UCSD-AML1 (cell line): ENCODE results near the gene MISP.
A peak's percentile ranks its signal among the peaks of the same experiment; 100 is the strongest.

ENCODE experiments used
- DNase-seq: peaks from one replicate; lab custom pipeline; 2025; ENCODE audit not compliant: unreplicated experiment; lab: John Stamatoyannopoulos, UW

Gene MISP

DNA sequence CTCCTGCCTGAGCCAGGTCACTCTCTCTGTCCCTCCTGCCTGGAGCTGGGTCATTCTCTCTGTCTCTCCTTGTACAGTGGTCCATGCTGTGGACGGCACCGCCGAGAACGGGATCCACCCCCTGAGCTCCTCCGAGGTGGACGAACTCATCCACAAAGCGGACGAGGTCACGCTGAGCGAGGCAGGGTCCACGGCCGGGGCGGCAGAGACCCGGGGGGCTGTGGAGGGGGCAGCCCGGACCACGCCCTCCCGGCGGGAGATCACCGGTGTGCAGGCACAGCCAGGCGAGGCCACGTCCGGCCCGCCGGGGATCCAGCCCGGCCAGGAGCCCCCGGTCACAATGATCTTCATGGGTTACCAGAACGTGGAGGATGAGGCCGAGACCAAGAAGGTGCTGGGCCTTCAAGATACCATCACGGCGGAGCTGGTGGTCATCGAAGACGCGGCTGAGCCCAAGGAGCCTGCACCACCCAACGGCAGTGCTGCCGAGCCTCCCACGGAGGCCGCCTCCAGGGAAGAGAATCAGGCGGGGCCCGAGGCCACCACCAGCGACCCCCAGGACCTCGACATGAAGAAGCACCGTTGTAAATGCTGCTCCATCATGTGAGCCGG is 4.6 kb upstream of the MISP start:
- DNase-seq, result no peak

DNA sequence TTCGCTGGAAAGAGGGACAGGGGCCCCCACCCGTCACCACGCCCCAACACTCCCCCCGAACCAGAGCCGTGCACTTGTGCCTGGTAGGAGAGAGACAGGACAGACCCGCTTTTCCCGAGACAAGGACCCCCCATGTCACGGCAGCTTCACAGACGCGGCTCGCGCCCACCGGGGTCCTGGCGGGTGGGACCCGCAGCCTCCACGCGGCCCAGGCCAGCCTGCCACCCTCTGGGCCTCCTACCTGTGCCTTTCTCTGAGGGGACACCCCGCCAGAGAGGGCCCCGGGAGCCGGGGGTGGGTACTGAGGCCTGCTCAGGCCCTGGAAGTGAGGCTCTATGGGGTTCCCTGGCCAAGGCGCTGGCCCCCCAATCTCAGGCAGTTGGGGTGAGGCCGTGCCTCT is 4.0 kb upstream of the MISP start:
- DNase-seq, result no peak

DNA sequence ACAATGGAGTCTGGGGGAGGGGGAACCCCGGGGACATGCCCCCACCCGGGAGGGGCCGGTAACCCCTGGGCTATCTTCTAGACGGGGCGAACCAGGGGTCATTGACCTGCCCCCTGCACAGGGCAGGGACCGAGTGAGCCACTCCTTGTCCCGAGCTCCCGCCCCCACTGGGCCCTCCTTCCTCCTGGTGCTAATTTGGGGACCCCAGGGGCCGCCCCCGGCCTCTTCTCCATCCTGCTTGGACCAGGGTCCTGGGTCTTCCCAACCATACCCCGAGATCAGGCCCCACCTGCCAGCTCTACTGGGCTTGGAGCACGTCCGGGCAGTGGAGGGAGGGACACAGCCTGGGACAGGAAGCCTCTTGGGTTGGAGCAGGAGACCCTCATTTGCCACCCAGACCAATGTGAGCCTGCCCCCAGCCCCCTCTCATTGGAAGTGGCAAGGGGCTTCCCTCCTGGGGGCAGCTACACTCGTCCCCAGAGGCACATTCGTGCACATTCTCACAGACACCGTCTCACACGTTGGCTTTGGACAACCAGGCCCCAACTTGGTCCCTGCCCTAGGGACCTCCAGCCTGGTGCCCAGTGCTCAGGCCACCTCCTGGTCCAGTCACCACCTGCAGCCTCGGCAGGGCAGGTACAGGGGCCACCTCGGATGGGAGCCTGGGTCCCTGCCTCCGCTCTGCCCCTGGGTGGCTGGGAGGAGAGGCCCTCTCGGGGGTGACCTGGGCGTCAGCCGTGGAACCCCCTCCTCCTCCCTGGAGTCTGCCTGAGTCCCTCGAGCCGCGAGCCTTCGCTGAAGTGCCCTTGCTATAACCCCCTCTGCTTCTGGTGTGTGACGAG is 3.3 kb upstream of the MISP start:
- no peak for DNase-seq

DNA sequence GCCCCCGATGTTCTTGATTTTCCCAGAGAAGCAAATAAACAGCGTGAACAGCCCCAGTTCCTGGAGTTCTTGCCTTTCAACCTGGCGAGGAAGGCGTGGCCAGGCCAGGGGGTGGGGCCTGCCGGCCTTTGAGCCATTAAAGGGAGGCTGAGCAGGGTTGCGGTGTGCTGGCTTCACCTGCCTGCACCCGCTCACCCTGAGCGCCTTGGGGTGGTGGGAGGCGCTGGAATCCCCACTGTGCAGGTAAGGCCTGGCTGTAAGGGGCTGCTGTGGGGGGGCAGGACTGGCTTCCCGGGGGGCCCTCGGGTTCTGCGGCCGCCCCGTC is 2.7 kb upstream of the MISP start:
- no peak for DNase-seq

DNA sequence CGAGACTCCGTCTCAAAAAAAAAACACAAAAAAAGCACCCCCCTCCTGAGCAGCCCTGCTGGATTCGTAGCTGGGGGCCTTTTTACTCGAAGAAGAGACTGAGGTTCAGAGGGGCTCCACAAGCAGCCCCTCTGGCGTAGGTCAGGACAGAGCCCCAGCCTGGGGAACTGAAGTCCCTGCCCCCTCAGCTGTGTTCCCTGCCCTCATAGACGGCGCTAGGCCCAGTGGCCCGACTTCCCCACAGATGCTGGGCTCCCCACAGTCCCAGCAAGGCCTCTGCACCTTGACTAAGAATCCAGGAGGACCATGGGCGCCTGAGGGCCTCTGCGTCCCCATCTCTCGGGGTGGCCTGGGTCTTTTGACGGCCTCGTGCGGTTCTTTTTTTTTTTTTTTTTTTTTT is 1.1 kb upstream of the MISP start:
- DNase-seq, result no peak

DNA sequence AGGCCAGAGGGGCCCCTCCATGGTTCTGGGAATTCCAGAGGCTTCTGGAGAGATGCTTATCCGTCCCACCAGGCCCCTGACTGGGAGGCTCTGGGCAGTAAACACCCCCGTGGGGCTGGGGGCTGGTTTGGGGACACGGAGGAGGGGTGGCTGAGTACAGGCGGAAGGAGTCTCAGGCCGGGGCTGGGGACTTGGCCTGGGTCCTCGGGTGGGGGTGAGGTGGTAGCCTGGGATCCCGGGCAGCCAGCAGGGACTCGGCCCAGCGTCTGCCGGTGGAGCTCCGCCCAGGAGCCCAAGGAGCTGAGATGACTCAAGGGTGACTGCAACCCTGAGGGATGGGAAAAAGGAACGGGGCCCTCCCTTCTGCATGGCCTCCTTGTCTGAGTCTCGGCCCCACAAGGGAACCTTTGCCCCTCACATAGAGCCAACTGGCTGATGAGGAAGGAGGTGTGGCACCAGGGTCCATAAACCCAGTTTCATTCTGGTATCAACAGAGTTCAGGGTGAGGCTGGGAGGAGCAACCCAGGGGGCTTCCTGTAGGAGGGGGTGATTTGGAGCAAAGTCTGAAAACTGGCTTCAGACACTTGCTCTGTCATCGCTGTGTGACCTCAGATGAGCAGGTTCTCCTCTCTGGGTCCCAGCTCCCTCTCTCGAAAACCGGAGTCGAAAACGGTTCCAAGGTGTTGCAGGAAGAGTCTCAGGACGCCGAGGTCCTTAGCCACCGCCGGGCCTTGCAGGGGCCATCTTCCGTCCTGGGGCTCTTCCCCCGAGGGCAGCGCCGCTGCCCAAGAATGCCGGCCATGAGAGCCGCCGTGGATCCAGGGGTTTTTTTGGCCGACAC is 809 bp downstream of the MISP start:
- no peak for DNase-seq

DNA sequence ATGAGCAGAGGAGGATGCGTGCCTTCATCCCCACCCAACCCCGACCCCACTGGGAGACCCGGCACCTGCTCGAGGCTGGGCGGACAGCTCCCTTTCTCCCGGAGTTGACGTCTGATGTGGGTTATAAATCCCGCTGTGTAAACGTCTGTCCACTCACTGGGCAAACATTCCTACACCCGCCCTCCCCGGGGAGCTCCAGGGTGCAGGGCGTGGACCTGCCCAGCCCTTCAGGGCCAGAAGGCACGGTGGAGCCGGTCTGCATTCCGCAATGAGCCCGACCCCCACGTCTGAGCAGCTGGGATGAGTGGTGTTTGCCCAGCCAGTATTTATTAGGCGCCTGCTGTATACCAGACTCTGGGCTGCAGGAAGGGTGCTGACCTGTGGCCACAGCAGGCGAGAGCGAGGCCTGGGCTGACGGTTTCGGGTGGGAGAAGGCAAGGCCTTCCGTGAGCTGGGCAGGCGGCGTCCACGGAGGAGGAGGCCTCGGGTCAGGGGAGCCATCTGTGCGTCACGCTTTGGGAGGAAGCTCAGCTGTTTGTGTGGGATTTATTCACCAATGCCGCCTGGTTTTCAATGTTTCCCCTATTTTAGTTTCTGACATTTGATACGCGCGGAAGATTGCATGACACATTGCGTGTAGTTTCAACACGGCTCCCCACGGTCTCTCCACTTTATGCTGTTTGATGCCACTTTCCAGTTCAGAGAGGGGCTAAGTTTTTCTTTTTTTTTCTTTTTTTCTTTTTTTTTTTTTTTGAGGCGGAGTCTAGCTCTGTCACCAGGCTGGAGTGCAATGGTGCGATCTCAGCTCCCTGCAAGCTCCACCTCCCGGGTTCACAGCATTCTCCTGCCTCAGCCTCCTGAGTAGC is 2.0 kb downstream of the MISP start:
- DNase-seq, result no peak

DNA sequence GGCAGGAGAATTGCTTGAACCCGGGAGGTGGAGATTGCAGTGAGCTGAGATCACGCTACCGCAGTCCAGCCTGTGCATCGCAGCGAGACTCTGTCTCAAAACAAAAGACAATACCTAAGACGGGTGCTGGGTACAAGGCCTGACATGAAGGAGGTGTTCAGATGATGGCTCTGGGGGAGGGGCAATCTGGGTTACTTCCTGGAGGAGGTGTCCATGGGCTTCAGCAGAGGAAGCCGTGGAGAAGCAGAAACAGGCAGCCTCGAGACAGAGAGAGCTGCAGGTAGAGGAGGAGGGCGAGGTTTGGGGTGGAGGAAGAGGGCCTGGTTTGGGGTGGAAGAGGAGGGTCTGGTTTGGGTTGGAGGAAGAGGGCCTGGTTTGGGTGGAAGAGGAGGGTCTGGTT is 3.6 kb downstream of the MISP start:
- no peak for DNase-seq

DNA sequence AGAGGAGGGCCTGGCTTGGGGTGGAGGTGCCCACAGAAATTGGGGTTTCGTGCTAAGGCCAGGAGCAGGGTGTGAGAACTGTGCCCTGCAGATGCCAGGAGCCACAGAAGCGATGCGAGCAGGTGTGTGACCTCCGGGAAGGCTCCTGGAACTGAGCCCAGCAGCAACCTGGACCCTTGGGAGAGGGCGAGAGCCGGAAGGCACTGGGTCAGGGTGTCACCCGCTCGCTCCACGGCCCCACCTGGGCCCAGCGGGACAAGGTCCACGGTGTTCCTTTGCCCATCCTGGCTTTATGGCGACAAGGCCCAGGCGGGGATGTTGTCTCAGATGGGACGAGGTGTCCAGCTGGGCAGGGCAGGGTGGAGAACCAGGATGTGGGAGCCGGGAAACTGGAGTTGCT is 4.2 kb downstream of the MISP start:
- no peak for DNase-seq

DNA sequence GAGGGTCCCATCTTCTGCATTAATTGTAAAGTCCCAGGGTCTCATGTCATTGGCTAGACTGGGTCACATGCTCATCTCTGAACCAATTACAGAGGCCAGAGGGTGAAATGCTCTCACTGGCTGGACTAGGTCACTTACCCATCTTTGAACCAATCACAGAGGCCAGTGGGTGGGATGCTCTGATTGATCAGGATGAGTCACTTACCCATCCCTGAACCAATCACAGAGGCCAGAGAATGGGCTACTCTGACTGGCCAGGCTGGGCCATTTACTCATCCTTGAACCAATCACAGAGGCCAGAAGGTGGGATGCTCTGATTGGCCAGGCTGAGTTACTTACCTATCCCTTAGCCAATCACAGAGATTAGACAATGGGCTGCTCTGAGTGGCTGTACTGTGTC is 5.3 kb downstream of the MISP start:
- DNase-seq, result no peak

DNA sequence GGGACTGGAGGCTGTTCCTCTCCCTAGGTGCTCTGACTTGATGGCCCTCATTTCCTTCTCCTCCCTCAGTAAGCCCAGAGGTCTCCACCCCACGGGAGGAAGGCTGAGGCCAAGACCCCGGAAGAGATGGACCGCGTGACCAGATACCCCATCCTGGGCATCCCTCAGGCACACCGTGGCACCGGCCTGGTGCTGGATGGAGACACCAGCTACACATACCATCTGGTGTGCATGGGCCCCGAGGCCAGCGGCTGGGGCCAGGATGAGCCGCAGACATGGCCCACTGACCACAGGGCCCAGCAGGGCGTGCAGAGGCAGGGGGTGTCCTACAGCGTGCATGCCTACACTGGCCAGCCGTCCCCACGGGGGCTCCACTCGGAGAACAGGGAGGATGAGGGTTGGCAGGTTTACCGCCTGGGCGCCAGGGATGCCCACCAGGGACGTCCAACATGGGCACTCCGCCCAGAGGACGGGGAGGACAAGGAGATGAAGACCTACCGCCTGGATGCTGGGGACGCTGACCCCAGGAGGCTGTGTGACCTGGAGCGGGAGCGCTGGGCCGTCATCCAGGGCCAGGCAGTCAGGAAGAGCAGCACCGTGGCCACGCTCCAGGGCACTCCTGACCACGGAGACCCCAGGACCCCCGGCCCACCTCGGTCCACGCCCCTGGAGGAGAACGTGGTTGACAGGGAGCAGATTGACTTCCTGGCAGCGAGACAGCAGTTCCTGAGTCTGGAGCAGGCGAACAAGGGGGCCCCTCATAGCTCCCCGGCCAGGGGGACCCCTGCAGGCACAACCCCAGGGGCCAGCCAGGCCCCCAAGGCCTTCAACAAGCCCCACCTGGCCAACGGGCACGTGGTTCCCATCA is 6.1 kb downstream of the MISP start:
- DNase-seq, result no peak

DNA sequence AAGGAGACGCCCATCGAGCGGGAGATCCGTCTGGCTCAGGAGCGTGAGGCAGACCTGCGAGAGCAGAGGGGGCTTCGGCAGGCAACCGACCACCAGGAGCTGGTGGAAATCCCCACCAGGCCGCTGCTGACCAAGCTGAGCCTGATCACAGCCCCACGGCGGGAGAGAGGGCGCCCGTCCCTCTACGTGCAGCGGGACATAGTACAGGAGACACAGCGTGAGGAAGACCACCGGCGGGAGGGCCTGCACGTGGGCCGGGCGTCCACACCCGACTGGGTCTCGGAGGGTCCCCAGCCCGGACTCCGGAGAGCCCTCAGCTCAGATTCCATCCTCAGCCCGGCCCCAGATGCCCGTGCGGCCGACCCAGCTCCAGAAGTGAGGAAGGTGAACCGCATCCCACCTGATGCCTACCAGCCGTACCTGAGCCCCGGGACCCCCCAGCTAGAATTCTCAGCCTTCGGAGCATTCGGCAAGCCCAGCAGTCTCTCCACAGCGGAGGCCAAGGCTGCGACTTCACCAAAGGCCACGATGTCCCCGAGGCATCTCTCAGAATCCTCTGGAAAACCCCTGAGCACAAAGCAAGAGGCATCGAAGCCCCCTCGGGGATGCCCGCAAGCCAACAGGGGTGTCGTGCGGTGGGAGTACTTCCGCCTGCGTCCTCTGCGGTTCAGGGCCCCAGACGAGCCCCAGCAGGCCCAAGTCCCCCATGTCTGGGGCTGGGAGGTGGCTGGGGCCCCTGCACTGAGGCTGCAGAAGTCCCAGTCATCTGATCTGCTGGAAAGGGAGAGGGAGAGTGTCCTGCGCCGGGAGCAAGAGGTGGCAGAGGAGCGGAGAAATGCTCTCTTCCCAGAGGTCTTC is 7.1 kb downstream of the MISP start:
- no peak for DNase-seq

DNA sequence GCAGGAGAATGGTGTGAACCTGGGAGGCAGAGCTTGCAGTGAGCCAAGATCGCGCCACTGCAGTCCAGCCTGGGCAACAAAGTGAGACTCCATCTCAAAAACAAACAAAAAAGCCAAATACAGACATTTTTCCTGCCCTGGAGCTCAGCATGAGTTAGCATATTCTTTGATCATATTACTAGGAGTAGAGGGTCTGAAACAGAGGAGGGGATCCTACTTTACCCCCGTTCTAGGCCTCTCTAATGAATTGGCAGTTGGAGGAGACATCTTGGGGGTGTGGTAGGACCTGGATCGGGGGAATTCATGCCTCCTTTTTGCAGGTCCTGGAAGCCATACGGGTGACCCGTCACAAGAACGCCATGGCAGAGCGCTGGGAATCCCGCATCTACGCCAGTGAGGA is 12.3 kb downstream of the MISP start:
- no peak for DNase-seq

DNA sequence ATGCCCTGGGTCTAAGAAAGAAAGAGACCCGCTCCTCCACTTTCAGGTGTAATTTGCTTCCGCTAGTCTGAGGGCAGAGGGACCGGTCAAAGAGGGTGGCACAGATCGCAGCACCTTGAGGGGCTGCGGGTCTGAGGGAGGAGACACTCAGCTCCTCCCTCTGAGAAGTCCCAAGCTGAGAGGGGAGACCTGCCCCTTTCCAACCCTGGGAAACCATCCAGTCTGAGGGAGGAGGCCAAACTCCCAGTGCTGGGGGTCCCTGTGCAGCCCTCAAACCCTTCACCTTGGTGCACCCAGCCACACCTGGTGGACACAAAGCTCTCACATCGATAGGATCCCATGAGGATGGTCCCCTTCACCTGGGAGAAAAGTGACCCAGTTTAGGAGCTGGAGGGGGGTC is 13.0 kb downstream of the MISP start:
- no peak for DNase-seq

DNA sequence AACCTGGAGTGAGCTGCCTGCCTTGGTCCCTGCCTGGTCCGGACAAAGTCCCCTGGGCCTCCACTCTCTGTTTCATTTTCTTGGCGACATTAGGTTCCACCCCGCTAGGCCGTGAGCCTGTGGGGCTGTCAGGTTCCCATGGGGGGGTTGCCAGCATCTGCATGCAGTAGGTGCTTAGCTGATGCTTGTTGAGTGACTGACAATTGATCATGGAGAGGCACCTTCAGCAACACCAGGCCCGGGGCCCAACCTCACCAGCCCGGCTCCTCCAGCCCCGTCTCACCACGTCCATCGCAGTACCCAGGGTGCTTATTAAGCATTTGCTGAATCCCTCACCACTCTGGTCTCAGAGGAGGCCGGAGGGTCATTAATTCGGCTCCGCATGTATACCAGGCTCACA is 13.4 kb downstream of the MISP start:
- no peak for DNase-seq

DNA sequence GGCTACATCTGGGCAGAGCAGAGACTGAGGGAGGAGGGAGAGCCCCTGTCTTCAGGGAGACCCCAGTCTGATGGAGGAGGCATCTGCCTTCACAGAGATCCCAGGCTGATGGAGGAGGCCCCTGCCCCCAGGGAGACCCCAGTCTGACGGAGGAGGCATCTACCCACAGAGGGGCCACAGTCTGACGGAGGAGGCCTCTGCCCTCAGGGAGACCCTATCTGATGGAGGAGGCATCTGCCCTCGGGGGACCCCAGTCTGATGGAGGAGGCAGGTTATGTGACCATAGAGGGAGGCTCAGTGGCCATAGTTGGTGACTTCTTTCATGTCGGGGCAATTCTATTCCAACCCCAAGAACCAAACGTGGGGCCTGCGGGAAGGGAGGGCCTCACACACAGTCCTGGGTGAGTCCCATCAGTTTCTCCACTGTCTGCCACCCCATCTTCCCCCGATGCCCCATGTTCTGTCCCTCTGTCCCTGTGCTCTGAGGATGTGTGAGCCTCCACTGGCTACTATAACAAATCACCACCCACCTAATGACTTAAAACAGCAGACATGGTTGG is 14.3 kb downstream of the MISP start:
- DNase-seq, result no peak

DNA sequence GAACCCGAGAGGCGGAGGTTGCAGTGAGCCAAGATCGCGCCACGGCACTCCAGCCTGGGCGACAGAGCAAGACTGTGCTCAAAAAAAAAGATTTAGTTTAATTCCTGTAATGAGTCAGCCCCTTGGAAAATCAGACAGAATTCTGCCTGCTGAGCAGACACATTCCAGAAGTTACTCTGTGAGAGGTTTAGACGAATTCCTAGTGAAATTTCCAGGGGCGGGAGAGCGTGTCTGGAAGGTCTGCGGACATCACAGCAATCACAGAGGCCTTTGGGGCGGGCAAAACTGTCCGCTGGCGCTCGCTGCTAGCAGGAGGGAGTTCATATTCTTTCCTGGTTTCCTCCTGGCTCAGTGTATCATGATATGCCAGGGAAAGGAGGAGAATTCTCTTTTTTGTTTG is 17.5 kb downstream of the MISP start:
- no peak for DNase-seq

DNA sequence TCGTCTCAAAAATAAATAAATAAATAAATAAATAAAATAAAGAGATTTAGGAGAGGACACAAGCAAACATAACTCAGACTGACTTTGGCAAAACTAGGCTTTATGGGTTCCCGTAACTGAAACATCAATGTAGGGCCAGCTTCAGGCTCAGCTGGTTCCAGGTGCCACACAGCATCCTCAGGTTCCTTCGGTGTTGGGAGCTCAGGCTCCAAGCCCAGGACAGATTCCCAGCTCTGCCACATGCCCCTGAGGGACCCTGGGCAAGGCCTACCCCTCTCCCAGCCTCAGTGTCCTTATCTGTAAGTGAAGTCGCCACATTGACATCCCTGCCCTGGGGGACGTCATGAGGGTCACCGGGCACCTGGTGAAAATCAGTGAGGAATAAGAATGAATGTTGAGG is 18.7 kb downstream of the MISP start:
- DNase-seq, result no peak

DNA sequence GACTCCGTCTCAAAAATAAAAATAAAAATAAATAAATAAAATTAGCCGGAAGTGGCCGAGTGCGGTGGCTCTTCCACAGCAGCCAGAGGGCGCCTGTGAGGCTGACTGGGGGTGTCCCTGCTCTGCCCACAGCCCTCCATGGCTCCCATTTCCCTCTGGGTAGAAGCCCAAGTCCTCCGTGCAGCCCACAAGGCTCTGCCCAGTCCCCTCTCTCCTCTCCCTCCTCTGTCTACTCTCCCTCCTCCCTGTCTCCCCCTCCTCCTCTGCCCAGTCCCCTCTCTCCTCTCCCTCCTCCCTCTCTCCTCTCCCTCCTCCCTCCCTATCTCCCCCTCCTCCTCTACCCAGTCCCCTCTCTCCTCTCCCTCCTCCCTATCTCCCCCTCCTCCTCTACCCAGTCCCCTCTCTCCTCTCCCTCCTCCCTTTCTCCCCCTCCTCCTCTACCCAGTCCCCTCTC is 20.4 kb downstream of the MISP start:
- DNase-seq, result peak; percentile 74
